Left lung (tissue), 10 donors: ENCODE measurements around the gene ANKRD49. TPM values are rescaled to one million over a fixed set of nuclear protein-coding genes. Genes with fewer than 3 reads are reported as not detected.

ENCODE experiments used
- ATAC-seq: fragments of 200-7000 bp; cut with Tn5 transposase; one replicate; pipeline ENCODE4 v1.9.1; 2020; ENCODE audit warnings: moderate library complexity
- DNase-seq, 4 donors: peaks; one replicate each; pipeline ENCODE4 v3.0.0-alpha.2; 2013 to 2020
- H3K27ac ChIP-seq, 2 donors: fragments of 200-600 bp; sonication (generic) in 1 of 2; one replicate each; pipeline versions ENCODE4 v1.5.0 to v1.8.0; 2020 to 2021
- H3K27me3 ChIP-seq, 2 donors: fragments of 200-600 bp; sonication (generic) in 1 of 2; one replicate each; pipeline versions ENCODE4 v1.5.0 to v1.8.0; 2020 to 2021
- H3K36me3 ChIP-seq, 2 donors: fragments of 200-600 bp; sonication (generic) in 1 of 2; one replicate each; pipeline versions ENCODE4 v1.5.0 to v1.8.0; 2020 to 2021
- H3K4me1 ChIP-seq, 2 donors: fragments of 200-600 bp; one replicate each; pipeline ENCODE4 v1.8.0; 2021
- H3K4me3 ChIP-seq, 2 donors: fragments of 200-600 bp; sonication (generic) in 1 of 2; one replicate each; pipeline versions ENCODE4 v1.5.0 to v1.8.0; 2020 to 2021; ENCODE audit warnings: mild to moderate bottlenecking in 1 of 2
- H3K9me3 ChIP-seq, 2 donors: fragments of 200-600 bp; sonication (generic) in 1 of 2; one replicate each; pipeline versions ENCODE4 v1.5.0 to v1.8.0; 2020 to 2021
- CTCF ChIP-seq, 2 donors: fragments of 200-600 bp; sonication (generic) in 1 of 2; IDR thresholded peaks; one replicate each; pipeline versions ENCODE4 v1.5.0 to v1.8.0; 2021; ENCODE audit warnings: antibody characterized with exemption in 2 of 2
- intact Hi-C, 2 donors: fragments of 100-400 bp; cut with DNase I; formaldehyde crosslinking; loops; one replicate each; pipeline versions ENCODE4 v1.11.2 to v1.14.2; 2022
- polyA plus RNA-seq, 6 donors: library from polyadenylated mRNA; unstranded; fragments of 120-200 nt; gene quantifications; one replicate each; pipeline ENCODE4 v1.2.1, GENCODE V29; 2013; ENCODE audit not compliant: insufficient read length in 6 of 6
- total RNA-seq, 2 donors: library from RNA; stranded (reverse); fragmentation: NEBNext Ultra II Directional; extraction: Animal tissue kit (Norgen Biotek cat#: 25700); gene quantifications; one replicate each; pipeline ENCODE4 v1.2.1, GENCODE V29; 2021
- donor health status: DM: no; HTN: yes; CAD: no.
- donor health status: DM: no; HTN: no; CAD: no.

Gene ANKRD49
- total and polyA plus RNA-seq, 8 donors = 9.8 to 30.5 (median 24.7) TPM

DNA sequence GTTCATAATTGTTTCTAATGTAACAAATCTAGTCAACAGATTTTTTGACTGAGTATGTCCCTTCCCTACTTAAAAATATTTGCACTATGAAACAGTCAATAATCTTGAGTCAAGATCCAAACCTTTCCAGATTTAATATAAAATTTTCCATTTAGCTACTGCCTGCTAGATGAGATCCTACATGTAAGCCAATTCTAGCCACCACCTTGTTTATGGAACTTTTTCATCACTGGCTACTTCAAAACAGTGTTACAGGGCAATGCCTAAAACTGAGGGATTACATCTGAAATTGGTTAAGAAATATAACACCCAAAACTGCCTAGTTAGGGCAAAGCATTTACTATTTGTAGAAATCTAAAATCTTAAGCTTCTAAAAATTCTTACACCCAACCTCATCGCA is 39.4 kb downstream of the ANKRD49 start:
- Histone ChIP-seq H3K9me3 (no peaks in the 10 kb centered on the region), H3K4me3 (no peak overlapping the region), H3K27me3 (no peaks in the 10 kb centered on the region), H3K4me1 (peaks cover 0 to 16% of the 10 kb centered on the region in 2 donors), H3K36me3 (no peaks in the 10 kb centered on the region), H3K27ac (no peak overlapping the region)
- DNase-seq (no peak), ATAC-seq (no peak)
- no peak for TF ChIP-seq CTCF (IDR thresholded peaks at IDR 0.05)
- intact Hi-C loops = no loop called here

- Histone ChIP-seq H3K36me3 (no peaks in the 10 kb centered on the region), H3K4me3 (no peak overlapping the region), H3K27me3 (no peaks in the 10 kb centered on the region), H3K4me1 (peaks cover 0 to 16% of the 10 kb centered on the region in 2 donors), H3K9me3 (no peaks in the 10 kb centered on the region), H3K27ac (no peak overlapping the region)
- no peak for TF ChIP-seq CTCF (IDR thresholded peaks at IDR 0.05)
- intact Hi-C loops = no loop called here
- DNase-seq (peak in 1 of 4 donors; percentile 33), ATAC-seq (peak; percentile 54)
These were observed 40.2 kb downstream of the ANKRD49 start for GRCh38 chr11:94533696-94534630.

DNA sequence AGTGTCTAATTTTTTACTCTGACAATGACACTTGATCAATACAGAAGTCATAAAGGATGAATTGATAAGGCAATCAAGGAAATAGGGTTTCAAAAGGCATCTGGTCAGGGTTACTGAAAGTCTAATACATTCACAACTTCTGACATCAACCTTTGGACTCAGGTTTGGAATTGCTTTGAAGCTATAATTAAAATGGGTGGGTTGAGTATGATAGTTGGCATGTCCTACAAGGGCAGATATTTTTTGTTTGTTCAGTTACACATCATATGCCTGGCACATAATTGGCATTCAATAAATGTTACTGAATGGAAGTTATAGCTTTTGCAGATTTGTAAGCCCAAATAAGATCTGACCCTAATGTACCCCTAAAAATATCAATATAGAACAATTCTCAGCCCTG is 42.6 kb downstream of the ANKRD49 start:
- TF ChIP-seq CTCF (IDR thresholded peaks at IDR 0.05) = no peak
- Histone ChIP-seq H3K27ac (no peak overlapping the region), H3K36me3 (no peaks in the 10 kb centered on the region), H3K9me3 (no peaks in the 10 kb centered on the region), H3K4me1 (peaks cover 0 to 16% of the 10 kb centered on the region in 2 donors), H3K4me3 (no peak overlapping the region), H3K27me3 (no peaks in the 10 kb centered on the region)
- ATAC-seq (no peak), DNase-seq (no peak)
- intact Hi-C loops = no loop called here

DNA sequence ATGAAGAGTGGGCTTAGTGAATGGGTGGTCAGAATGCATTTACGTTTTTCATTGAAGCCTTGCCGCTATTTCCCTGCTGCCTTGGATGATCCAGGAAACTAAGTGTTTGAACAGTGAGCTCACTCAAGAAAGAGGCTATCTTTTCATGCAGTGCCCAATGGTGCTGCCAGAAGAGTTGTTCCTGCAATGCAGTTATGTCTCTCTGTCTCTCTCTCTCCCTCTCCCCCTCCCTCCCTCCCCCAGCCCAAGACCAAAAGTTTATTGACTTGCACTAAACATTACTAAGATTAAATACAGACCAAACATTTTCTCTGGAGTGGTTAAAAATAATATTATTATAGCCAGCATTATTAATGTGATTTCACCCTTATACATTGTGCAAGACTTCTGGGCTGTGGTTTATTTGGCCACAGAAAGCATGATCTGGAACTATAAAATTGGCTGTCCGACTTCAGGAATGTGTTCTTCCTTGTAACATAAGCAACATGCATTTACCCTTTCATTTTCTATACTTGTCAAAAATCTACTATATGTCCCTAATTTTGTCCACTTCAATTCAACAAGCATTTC is 43.3 kb downstream of the ANKRD49 start:
- DNase-seq (peak in 1 of 4 donors; percentile 28), ATAC-seq (peak; percentile 44)
- peaks cover 0 to 16% of the 10 kb centered on the region in 2 donors for H3K4me1 ChIP-seq
- TF ChIP-seq CTCF (IDR thresholded peaks at IDR 0.05) = no peak
- no peaks in the 10 kb centered on the region for H3K36me3 ChIP-seq
- no peak overlapping the region for H3K4me3 ChIP-seq
- no peaks in the 10 kb centered on the region for H3K27me3 ChIP-seq
- intact Hi-C loops = no loop called here
- no peaks in the 10 kb centered on the region for H3K9me3 ChIP-seq
- no peak overlapping the region for H3K27ac ChIP-seq

DNA sequence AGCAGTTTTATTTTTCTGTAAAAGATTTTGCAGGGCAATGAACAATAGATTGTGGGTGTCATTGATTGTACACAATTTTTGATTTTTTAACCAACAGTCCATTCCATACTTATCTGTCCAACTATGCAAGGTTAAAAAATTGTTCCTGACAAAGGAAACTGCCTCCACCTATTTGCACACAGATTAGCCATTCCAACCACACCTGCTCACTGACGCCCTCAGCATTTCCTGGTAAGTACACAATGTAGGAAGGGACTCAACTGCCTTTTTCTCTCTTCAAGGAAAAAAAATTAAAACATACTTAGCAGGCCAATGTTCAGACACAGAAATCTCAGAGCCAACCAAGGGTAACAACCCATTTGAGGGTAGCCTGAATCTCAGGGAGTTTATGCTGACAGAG is 45.6 kb downstream of the ANKRD49 start:
- H3K4me1 ChIP-seq = peaks cover 0 to 14% of the 10 kb centered on the region in 2 donors
- H3K27me3 ChIP-seq = no peaks in the 10 kb centered on the region
- ATAC-seq (no peak), DNase-seq (no peak)
- H3K36me3 ChIP-seq = no peaks in the 10 kb centered on the region
- no peak overlapping the region for H3K27ac ChIP-seq
- H3K9me3 ChIP-seq = no peaks in the 10 kb centered on the region
- no peak overlapping the region for H3K4me3 ChIP-seq
- TF ChIP-seq CTCF (IDR thresholded peaks at IDR 0.05) = no peak
- intact Hi-C loops = no loop called here
